Measurements from ENCODE around the gene CD248. TPM values are rescaled to one million over a fixed set of nuclear protein-coding genes. Genes with fewer than 3 reads are reported as not detected.

CD248 gene
- total and polyA plus RNA-seq, 2 experiments from 2014 or later, result 2.4 to 3.8 TPM

GRCh38 chr11:66275984-66276612 lies 40.7 kb downstream of the CD248 start:
- H3K27ac ChIP-seq (ENCODE audit: low read depth), result no peak overlapping the region
- H3K9me2 ChIP-seq (ENCODE audit: insufficient read depth), result no peaks in the 10 kb centered on the region
- Mint-ChIP-seq H3K9me3 (no peaks in the 10 kb centered on the region), H3K4me1 (peaks cover 15% of the 10 kb centered on the region), H3K27me3 (ENCODE audit: insufficient read depth, low read depth, poor library complexity) (peaks cover 18% of the 10 kb centered on the region), H3K27ac (no peak overlapping the region), H3K36me3 (ENCODE audit: low read depth) (peaks cover 28% of the 10 kb centered on the region), H3K4me3 (no peak overlapping the region)
- 0 out of 2 replicates have a peak, but pooled peaks cover 2% of the 10 kb centered on the region for H3F3A ChIP-seq (replicated peaks; ENCODE audit: low read depth)
- no peak overlapping the region for H2AFZ ChIP-seq
- no peak overlapping the region for H3K4me2 ChIP-seq
- DNase-seq (ENCODE audit: low spot score), result no peak
- TF ChIP-seq ETS1 (IDR thresholded peaks at IDR 0.05), result no peak
- no peak for TF ChIP-seq EZH2 (IDR thresholded peaks at IDR 0.05; ENCODE audit: low read depth, unreplicated experiment)
- TF ChIP-seq, protein P1, sequence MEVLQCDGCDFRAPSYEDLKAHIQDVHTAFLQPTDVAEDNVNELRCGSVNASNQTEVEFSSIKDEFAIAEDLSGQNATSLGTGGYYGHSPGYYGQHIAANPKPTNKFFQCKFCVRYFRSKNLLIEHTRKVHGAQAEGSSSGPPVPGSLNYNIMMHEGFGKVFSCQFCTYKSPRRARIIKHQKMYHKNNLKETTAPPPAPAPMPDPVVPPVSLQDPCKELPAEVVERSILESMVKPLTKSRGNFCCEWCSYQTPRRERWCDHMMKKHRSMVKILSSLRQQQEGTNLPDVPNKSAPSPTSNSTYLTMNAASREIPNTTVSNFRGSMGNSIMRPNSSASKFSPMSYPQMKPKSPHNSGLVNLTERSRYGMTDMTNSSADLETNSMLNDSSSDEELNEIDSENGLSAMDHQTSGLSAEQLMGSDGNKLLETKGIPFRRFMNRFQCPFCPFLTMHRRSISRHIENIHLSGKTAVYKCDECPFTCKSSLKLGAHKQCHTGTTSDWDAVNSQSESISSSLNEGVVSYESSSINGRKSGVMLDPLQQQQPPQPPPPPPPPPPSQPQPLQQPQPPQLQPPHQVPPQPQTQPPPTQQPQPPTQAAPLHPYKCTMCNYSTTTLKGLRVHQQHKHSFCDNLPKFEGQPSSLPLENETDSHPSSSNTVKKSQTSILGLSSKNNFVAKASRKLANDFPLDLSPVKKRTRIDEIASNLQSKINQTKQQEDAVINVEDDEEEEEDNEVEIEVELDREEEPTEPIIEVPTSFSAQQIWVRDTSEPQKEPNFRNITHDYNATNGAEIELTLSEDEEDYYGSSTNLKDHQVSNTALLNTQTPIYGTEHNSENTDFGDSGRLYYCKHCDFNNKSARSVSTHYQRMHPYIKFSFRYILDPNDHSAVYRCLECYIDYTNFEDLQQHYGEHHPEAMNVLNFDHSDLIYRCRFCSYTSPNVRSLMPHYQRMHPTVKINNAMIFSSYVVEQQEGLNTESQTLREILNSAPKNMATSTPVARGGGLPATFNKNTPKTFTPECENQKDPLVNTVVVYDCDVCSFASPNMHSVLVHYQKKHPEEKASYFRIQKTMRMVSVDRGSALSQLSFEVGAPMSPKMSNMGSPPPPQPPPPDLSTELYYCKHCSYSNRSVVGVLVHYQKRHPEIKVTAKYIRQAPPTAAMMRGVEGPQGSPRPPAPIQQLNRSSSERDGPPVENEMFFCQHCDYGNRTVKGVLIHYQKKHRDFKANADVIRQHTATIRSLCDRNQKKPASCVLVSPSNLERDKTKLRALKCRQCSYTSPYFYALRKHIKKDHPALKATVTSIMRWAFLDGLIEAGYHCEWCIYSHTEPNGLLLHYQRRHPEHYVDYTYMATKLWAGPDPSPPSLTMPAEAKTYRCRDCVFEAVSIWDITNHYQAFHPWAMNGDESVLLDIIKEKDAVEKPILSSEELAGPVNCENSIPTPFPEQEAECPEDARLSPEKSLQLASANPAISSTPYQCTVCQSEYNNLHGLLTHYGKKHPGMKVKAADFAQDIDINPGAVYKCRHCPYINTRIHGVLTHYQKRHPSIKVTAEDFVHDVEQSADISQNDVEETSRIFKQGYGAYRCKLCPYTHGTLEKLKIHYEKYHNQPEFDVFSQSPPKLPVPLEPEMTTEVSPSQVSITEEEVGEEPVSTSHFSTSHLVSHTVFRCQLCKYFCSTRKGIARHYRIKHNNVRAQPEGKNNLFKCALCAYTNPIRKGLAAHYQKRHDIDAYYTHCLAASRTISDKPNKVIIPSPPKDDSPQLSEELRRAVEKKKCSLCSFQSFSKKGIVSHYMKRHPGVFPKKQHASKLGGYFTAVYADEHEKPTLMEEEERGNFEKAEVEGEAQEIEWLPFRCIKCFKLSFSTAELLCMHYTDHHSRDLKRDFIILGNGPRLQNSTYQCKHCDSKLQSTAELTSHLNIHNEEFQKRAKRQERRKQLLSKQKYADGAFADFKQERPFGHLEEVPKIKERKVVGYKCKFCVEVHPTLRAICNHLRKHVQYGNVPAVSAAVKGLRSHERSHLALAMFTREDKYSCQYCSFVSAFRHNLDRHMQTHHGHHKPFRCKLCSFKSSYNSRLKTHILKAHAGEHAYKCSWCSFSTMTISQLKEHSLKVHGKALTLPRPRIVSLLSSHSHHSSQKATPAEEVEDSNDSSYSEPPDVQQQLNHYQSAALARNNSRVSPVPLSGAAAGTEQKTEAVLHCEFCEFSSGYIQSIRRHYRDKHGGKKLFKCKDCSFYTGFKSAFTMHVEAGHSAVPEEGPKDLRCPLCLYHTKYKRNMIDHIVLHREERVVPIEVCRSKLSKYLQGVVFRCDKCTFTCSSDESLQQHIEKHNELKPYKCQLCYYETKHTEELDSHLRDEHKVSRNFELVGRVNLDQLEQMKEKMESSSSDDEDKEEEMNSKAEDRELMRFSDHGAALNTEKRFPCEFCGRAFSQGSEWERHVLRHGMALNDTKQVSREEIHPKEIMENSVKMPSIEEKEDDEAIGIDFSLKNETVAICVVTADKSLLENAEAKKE (CRISPR knock-in tag; IDR thresholded peaks at IDR 0.05), result no peak
- TF ChIP-seq CTCF (conservative IDR thresholded peaks at IDR 0.05; ENCODE audit: low read depth in 2 of 2), result no peak
- no peak for TF ChIP-seq ZNF114 (CRISPR knock-in tag; IDR thresholded peaks at IDR 0.05)
- no peak for TF ChIP-seq JUNB (IDR thresholded peaks at IDR 0.05; ENCODE audit: unreplicated experiment)
- TF ChIP-seq NANOG (IDR thresholded peaks at IDR 0.05; ENCODE audit: borderline replicate concordance), result no peak
- TF ChIP-seq ZNF331 (CRISPR knock-in tag; IDR thresholded peaks at IDR 0.05; ENCODE audit: low read depth), result no peak
- TF ChIP-seq CREB1 (CRISPR knock-in tag; IDR thresholded peaks at IDR 0.05; ENCODE audit: low read depth), result no peak
- TF ChIP-seq, protein P2, sequence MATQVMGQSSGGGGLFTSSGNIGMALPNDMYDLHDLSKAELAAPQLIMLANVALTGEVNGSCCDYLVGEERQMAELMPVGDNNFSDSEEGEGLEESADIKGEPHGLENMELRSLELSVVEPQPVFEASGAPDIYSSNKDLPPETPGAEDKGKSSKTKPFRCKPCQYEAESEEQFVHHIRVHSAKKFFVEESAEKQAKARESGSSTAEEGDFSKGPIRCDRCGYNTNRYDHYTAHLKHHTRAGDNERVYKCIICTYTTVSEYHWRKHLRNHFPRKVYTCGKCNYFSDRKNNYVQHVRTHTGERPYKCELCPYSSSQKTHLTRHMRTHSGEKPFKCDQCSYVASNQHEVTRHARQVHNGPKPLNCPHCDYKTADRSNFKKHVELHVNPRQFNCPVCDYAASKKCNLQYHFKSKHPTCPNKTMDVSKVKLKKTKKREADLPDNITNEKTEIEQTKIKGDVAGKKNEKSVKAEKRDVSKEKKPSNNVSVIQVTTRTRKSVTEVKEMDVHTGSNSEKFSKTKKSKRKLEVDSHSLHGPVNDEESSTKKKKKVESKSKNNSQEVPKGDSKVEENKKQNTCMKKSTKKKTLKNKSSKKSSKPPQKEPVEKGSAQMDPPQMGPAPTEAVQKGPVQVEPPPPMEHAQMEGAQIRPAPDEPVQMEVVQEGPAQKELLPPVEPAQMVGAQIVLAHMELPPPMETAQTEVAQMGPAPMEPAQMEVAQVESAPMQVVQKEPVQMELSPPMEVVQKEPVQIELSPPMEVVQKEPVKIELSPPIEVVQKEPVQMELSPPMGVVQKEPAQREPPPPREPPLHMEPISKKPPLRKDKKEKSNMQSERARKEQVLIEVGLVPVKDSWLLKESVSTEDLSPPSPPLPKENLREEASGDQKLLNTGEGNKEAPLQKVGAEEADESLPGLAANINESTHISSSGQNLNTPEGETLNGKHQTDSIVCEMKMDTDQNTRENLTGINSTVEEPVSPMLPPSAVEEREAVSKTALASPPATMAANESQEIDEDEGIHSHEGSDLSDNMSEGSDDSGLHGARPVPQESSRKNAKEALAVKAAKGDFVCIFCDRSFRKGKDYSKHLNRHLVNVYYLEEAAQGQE (IDR thresholded peaks at IDR 0.05; ENCODE audit: unreplicated experiment), result no peak
- no peak for TF ChIP-seq POLR2AphosphoS5 (IDR thresholded peaks at IDR 0.05; ENCODE audit: low read depth)
- TF ChIP-seq STAT1 (IDR thresholded peaks at IDR 0.05; ENCODE audit: unreplicated experiment), result no peak
- no peak for TF ChIP-seq EZH2phosphoT487 (IDR thresholded peaks at IDR 0.05; ENCODE audit: unreplicated experiment)
- no peaks in the 10 kb centered on the region for H4K20me1 ChIP-seq (replicated peaks; ENCODE audit: insufficient read depth)
- peaks cover 3% of the 10 kb centered on the region; the same call in 1 of the 2 replicates for H3K4me1 ChIP-seq (ENCODE audit: insufficient read depth)
- no peak for ATAC-seq
- no peaks in the 10 kb centered on the region for H3K36me3 ChIP-seq (ENCODE audit: insufficient read depth)
- peaks cover 2% of the 10 kb centered on the region for H3K79me2 ChIP-seq (replicated peaks; ENCODE audit: insufficient read depth)
- H3K4me3 ChIP-seq, result no peak overlapping the region
- no peaks in the 10 kb centered on the region for H3K27me3 ChIP-seq (ENCODE audit: insufficient read depth)
